GM18867 (cell line): ENCODE data around the gene RNU1-3.
"Not testable (repeated sequence)": the region's sequence is repeated elsewhere in the genome, so short reads cannot be mapped to it uniquely, and the experiment has no call there.

Experiments
- ATAC-seq: cut with Tn5 transposase; IDR thresholded peaks from one replicate; pipeline ENCODE4 v1.9.1; 2021; ENCODE audit warnings: mild to moderate bottlenecking, moderate library complexity; ENCODE audit not compliant: unreplicated experiment

The RNU1-3 gene

DNA sequence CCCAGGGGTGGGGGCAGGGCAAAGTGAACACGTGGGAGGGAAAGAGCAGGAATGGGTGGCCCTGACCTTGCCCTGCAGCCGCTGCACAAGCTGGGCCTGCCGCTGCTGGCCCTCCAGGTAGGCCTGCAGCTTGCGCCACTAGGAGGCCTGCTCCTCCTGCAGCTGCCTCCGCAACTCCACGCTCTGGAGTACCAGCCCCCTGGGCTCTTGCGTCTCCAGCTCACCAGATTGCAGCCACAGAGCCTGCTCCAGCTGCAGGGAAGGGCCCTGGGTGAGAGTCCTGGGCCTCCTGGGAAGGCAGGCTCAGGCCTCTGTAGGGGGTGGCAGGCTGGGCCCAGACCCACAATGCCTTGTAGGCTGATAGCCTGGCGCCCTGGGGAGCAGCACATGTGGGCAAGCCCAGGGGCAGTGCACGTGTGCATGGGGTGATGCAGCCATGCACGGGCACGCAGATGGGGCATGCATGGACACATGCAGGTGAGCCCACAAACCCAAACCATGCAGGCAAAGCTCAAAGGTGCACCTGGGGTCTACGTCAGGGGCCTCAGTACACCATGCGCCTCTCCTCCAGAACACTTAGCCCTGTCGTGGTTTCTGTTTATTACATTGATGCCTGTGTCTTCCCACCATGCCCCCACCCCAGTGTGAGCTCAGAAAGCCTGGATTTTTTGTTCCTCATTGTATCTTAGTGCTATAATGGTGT lies 9.6 kb downstream of the RNU1-3 start:
- not testable (repeated sequence) for ATAC-seq

DNA sequence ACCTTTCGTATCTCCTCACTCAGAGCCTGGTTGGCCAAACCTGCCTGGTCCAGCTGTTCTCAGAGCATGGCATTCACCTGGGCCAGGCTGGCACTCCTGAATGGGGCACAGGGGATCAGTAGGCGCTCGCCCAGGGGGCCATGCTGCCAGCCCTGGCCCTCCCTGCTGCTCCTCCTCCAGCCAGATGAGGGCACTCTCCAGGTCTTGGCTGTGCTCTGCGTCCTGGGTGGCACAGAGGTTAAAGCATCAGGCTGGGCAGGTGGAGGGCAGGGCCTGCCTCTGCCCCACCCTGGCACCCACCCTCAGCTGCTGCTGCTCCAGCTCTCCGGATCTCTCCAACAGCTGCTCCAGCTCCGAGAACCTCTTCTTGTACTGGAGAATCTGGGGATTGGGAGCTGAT lies 10.2 kb downstream of the RNU1-3 start:
- ATAC-seq, result not testable (repeated sequence)

DNA sequence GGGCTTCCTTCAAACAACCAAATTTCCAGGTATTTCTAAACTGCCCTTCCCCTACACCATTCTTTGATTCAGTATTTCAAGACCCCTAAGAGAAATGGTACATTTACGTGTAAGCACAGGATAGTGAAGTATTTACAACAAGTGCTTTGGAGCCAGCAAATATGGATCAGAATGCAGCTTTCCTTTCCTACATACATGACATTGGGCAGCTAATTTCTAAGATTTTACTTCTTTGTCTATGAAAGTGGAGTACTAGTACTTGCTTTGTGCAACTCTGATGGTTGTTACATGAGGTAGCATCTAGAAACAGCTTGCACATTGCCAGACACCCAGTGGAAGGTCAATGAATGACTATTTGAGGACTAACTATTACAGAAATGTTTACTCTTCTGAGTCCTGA lies 15.2 kb downstream of the RNU1-3 start:
- ATAC-seq, result not testable (repeated sequence)

DNA sequence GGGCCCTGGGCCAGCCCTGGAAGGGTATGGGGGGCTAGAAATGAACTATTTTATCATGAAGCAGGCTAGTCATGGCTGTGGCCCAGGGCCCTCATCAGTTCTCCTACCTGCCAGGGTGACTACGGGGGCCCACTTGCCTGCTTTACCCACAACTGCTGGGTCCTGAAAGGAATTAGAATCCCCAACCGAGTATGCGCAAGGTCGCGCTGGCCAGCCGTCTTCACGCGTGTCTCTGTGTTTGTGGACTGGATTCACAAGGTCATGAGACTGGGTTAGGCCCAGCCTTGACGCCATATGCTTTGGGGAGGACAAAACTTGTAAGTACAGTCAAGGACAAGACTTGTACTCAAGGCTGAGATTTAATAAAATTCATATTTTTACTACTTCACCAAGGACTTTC lies 16.8 kb downstream of the RNU1-3 start:
- ATAC-seq, result not testable (repeated sequence)

DNA sequence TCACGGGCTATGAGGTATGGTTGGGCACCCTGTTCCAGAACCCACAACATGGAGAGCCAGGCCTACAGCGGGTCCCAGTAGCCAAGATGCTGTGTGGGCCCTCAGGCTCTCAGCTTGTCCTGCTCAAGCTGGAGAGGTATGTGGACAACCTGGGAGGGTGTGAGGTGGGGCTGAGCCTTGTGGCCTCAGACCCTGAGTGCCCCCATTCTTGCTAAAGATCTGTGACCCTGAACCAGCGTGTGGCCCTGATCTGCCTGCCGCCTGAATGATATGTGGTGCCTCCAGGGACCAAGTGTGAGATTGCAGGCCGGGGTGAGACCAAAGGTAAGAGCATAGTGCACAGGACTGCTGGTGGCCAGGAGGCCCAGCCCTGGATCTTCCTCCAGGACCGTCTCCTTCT lies 17.4 kb downstream of the RNU1-3 start:
- ATAC-seq, result not testable (repeated sequence)

DNA sequence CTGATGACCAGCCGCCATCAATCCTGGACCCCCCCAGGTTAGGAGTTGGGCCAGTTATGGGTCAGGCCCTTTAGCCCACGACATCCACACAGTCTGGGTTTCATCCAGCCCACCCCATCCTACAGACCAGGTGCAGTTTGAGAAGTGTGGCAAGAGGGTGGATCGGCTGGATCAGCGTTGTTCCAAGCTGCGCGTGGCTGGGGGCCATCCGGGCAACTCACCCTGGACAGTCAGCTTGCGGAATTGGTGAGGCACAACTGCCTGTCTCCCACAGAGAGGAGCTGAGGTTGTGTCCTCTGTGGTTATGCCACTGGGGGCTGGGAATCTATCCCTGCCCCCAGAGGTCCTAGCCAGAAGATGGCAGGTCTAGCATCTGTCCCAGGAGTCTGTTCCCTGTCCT lies 18.0 kb downstream of the RNU1-3 start:
- ATAC-seq, result not testable (repeated sequence)

DNA sequence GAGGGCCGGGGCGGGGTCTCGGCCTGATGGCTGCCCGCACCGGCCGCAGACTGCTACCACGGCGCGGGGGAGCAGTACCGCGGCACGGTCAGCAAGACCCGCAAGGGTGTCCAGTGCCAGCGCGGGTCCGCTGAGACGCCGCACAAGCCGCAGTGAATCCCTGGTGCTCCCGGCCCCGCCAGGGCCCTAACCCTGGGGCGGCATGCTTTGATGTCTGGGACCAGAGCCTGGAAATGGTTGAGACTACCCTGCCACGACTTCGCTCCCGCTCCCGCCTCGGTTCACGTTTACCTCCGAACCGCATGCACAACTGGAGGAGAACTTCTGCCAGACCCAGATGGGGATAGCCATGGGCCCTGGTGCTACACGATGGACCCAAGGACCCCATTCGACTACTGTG lies 18.5 kb downstream of the RNU1-3 start:
- ATAC-seq, result not testable (repeated sequence)

DNA sequence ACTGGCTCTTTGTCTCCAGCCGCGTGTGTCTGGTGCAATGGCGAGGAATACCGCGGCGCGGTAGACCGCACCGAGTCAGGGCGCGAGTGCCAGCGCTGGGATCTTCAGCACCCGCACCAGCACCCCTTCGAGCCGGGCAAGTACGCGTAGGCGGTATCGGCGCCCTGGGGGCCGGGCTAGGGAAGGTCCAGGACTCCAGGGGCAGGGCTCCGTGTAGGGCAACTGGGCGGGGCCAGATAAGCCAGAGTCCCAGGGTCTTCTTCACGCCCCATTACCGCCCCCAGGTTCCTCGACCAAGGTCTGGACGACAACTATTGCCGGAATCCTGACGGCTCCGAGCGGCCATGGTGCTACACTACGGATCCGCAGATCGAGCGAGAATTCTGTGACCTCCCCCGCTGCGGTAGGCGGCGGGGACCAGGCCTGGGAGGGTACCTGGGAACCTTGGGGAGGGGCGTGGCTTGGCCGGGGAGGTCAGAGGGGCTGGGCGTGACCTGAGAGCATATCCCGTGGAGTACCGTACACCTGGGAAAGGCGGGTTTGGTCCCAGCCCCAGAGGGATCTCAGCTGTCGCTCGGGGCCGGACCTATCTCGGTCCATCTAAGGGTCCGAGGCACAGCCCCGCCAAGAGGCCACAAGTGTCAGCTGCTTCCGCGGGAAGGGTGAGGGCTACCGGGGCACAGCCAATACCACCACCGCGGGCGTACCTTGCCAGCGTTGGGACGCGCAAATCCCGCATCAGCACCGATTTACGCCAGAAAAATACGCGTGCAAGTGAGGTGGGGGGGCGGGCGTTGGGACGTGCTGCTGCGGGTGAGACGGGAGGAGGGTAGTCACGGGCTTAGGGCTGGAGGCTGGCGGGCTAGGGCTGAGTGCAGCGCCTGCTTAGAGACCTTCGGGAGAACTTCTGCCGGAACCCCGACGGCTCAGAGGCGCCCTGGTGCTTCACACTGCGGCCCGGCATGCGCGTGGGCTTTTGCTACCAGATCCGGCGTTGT lies 19.3 kb downstream of the RNU1-3 start:
- not testable (repeated sequence) for ATAC-seq

DNA sequence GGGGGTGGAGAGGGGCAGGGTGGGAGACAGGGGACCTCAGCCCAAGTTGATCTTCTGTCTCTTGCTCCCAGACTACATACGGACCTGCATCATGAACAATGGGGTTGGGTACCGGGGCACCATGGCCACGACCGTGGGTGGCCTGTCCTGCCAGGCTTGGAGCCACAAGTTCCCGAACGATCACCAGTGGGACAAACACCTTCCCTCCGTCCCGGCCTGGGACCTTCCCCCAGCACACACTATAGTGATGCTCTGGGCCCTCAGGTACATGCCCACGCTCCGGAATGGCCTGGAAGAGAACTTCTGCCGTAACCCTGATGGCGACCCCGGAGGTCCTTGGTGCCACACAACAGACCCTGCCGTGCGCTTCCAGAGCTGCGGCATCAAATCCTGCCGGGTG lies 20.0 kb downstream of the RNU1-3 start:
- ATAC-seq, result not testable (repeated sequence)

DNA sequence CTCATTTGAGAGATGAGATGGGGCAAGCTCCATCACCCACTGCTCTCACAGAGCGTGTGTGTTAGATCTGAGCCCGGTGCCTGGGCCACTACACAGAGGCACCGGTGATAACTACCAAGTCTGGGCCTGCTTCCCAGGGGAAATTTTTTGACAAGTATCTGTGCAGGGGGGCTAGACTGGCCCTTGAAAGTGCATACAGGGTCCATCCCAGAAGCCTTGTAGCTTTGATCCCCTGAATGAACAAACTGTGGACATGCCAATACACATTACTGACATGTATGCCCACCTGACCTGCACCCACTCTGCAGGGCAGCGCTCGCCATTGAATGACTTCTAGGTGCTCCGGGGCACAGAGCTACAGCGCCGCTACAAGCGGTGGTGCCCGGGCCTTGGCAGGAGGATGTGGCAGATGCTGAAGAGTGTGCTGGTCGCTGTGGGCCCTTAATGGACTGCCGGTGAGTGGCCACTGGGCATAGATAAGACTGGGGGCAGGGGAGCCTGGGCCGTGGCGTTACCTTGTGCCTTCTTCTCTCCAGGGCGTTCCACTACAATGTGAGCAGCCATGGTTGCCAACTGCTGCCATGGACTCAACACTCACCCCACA lies 20.6 kb downstream of the RNU1-3 start:
- ATAC-seq, result not testable (repeated sequence)

DNA sequence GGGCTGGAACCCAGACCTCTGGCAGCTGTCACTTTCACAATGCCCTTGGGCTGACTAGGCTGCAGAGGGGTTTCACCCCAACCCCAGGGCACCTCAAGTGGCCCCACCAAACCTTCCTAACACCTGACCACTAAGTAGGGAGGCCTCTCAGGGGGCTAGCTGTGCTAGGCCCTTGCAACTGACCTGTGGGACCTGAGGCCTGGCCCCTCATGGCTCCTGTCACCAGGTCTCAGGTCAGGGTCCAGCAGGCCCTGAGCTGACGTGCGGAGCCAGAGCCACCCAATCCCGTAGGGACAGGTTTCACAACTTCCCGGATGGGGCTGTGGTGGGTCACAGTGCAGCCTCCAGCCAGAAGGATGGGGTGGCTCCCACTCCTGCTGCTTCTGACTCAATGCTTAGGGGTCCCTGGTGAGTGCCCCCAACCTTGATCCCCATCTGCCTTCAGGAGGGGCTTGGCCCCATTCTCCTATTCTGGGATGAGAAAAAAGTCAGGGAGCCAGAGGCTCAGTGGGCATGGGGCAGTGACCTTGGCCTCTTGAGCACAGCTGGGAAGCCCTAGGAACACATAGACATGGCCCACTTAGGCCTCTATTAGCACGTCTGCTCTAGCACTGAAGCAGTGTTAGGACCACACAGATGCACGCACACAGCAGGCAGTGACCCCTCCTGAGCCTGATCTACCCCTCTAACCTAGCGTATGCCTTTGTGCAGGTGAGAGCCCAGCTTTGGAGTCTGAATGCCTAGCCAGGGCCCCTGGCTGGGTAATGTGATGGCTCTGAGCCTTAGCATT lies 21.3 kb downstream of the RNU1-3 start:
- peak; percentile 9 for ATAC-seq

DNA sequence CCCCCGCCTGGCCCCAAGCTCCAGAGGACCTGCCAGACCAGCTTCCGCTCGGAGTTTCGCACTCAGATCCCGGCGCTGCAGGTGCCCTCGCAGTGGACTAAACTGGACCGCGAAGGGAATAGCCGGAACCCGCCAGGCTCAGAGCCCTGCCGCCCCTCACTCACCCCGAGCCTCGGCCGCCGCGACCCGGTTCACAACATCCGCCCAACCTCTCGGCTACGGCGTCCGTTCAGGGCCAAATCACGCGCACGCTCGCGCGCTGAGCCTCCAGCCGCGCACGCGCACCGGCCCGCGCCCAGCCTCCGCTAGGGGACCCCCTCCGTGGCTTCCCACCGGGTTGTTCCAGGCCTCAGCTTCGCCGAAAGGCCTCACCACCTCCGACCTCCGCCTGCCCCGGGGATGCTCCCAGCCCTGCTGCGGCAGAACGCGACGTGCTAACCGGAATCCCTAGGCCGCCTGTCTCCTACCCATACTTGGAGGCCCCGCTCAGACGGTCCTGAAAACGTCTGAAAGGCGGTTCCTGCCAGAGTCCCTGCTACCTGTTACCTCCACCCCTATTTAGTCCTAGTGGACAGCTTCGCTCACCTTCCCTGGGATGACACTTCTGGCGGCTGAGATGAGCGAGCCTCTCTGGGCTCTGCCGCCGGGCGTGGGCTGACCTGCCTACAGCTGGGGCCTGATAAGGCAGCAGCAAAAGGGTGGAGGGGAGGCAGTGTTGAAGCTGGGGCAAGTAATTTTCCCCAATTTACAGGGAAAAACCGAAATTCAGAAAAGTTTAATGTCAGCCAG lies 22.1 kb downstream of the RNU1-3 start:
- peak; percentile 76 for ATAC-seq

DNA sequence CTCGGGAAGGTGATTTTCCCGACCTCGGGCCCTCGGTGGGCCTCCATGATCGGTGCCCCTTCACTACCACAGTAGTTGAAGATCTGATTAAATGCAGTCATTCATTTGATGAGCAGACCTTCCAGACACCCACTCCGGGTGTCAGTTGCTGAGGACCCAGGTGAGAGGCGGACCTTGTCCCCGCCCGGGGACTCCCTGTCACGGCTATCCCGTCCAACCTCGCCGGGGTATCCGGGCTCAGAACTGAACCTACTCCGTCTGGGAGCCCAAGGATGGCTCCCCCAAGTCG lies 22.6 kb downstream of the RNU1-3 start:
- ATAC-seq, result no peak

DNA sequence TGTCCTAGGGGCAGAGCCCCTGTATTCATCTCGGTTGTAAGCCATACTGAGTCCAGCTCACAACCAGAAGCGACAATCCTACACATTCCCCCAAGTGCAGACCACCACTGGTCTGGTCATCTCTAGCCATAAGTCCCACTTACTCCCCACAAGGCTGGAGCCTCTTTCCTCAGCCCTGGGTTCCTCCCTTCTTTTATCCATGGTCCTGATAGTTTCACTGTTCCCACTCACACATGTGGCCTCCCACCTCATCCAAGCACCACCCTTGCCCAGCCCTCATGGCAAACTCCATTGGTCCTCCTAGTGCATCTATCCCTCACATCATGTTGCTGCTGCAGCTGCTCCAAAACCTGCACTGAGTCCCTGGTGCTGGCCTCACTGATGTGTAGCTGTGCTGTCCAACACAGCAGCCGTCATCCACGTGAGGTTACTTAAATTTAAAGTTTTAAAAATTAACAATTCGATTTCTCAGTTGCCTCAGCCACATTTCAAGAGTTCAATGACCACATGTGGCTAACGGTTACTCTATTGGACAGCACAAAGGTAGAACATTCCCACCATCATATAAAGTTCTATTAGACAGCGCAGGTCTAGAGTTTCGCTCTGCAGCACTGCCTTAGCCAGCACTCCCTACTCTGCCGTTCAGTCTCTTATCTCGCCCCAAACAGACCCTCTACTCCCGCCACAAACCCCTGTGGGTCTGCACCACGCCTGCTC lies 23.1 kb downstream of the RNU1-3 start:
- ATAC-seq, result peak; percentile 5

DNA sequence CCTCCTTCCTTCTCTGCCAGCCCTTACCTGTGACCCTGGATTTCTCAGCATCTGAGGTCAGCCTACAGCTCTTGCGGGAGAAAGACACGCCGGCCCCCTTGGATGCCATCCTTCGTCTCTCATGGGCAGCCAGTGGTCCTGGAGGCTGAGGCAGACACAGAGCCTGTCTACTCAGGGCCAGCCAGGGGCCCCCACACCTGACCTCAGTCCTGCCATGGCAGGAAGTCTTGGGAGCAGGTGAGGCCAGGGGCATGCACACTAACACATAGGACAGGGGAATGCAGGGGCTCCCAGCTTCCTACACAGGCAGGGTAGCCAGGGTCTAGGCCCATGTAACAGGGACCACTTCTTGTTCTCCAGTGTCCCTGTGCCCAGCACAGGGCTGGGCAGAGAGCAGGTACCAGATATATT lies 23.7 kb downstream of the RNU1-3 start:
- not testable (repeated sequence) for ATAC-seq

DNA sequence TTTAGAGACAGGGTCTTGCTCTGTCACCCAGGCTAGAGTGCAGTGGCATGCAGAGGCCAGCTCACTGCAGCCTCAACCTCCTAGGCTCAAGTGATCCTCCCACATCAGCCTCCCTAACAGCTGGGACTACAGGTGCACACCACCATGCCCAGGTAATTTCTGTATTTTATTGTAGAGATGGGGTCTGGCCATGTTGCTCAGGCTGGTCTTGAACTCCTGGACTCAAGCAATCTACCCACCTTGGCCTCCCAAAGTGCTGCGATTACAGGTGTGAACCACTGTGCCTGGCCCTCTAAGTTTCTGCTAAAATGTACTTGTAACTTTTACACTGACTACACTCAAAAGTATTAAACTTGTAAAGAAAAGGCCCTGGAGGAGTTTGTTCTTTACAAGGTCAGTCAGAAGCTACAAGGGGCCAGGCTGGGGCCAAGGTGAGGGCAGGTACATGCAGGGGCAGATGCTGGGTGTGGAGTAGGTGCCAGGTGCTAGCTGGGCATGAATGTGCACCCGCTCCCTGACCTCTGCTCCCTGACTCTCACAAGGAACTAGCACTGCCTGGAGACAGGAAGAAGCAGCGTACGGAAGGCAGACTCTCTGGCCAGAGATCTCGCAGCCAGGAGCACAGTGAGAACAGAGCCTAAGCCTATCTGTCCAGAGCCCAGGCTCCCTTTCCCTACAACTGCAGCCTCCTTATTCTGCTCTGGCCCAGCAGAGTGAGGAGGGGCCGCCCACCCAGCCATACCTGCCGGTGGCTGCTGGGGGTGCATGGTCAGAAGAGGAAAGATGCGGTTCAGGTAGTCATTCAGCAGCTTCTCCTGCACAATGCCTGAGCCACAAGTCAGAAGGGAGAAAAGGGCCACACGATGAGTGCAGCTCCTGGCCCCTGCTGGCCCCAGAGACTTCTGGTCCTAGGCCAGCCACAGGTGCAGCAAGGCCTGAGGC lies 24.5 kb downstream of the RNU1-3 start:
- not testable (repeated sequence) for ATAC-seq

DNA sequence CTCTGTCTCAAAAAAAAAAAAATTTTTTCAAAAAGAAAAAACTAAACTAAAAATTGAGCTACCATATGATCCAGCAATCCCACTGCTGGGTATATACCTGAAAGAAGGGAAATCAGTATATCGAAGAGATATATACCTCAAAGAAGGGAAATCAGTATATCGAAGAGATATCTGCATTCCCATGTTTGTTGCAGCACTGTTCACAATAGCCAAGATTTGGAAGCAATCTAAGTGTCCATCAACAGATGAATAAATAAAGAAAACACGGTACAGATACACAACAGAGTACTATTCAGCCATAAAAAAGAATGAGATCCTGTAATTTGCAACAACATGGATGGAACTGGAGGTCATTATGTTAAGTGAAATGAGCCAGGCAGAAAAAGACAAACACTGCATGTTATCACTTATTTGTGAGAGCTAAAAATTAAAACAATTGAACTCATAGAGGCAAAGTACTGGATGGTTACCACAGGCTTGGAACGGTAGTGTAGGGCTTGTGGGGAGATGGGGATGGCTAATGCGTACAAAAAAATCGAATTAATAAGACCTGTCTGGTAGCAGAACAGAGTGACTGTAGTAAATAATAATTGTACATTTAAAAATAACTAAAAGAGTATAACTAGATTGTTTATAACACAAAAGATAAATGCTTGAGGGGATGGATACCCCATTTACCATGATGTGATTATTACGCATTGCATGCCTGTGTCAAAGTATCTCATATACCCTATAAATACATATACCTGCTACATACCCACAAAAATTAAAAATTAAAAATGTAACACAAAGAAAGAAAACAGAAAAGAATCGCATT lies 25.4 kb downstream of the RNU1-3 start:
- ATAC-seq, result not testable (repeated sequence)
